ENCODE data around the gene LRIG1. TPM values are rescaled to one million over a fixed set of nuclear protein-coding genes. Genes with fewer than 3 reads are reported as not detected.

LRIG1 gene
- polyA plus RNA-seq, 10 donors, result 95.5 to 145 (median 124) TPM

DNA sequence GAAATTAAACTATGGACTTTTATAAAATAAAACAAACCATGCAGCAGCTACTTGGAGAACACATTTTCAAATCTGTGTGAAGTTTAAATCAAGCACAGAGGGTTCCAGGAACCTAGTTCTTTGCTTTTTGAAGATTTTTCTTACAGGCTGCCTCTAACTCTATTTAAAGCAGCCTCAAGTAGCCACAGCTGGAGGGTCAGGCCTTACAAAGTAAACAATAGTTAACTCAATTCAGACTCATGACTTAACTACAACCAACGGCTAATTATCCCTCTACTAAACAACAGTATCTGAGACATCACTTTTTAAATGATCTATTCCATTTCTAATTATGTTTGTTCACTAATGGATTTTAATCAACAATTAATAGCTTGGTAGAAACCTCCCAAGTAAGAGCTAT, 9.8 kb downstream of the LRIG1 start:
- DNase-seq, result no peak

- DNase-seq, result no peak
Measured at GRCh38 chr3:66490214-66490613, 10.6 kb downstream of the LRIG1 start.

- DNase-seq, result no peak
Measured at GRCh38 chr3:66489581-66489980, 11.2 kb downstream of the LRIG1 start.

DNA sequence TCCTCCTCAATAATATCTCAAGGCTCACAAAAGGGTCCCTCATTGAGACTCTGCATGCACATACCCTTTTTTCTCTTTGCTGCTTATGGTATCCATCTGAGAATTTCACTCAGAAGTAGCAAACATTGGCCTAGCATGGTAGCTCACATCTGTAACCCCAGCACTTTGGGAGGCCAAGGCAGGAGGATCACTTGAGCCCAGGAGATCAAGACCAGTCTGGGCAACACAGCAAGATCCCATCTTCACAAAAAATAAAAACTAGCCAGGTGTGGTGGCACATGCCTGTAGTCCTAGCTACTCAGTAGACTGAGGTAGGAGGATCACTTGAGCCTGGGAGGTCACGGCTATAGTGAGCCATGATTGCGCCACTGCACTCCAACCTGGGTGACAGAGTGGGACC, 11.7 kb downstream of the LRIG1 start:
- no peak for DNase-seq

DNA sequence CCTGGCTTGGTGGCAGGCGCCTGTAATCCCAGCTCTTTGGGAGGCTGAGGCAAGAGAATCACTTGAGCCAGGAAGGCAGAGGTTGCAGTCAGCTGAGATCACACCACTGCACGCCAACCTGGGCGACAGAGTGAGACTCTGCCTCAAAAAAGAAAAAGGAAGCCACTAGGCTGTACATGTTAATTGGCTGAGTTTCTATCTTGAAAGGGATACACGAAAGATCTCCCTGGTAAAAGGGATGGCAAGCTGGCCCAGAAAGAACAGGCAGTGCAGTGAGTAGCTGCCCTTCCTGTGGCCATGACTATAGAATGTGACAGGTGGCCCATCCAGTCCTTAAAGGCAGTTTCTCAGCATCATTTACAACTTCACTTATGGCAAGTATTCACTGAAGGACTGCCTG, 12.3 kb downstream of the LRIG1 start:
- DNase-seq, result no peak

DNA sequence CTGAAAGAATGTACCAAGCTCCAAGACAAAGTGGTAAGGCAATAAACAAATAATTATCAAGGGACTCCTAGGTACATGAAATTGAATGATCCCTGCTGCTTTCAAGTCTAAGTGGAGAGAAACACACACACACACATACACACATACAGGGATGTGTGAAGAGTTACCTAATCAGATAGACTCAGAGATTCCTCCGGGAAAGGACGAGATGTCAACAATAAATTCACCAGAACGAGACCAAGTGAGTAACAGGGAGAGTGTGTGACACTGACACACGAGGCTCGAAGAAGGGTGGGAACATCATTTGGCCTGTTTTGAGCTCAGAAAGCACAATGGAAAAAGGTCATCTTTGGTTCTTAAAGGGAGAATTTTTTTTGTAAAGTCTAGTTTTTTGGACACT, 13.4 kb downstream of the LRIG1 start:
- peak in 1 of 3 donors; percentile 59 for DNase-seq

- peak; percentile 82 to 88 (median 84) for DNase-seq
Measured at GRCh38 chr3:66486646-66487045, 14.2 kb downstream of the LRIG1 start.

GRCh38 chr3:66486202-66486601, 14.6 kb downstream of the LRIG1 start:
- DNase-seq, result no peak

DNA sequence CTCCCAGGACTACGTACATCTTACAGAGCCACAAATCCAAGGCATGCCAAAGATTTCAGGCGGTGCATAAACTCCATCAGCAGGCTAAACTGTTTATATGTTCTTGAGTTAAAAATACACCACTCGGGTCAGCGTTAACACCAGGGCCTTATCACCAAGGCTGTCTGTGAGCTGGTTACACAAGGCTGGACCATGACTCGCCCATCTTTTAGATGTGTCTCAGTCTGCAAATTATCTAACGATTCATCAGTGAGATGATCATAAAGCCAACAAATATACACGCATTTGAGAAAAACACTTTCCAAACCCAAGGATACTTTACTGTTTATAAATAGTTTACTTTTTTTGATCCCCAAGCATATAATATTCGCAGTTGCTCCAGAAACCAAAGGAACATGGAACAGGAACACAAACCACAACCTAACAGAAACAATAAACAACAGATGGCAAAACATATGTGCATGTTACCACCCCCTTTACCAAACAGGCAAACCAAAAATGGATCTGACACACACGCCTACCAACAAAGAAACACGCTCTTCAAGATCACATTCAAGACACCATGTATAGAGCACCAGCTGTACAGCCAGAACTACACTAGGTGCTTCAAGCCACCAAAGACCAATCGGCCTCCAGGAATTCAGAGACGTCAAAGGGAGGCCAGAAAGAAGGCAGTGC, 15.4 kb downstream of the LRIG1 start:
- DNase-seq, result peak in 1 of 3 donors; percentile 46

DNA sequence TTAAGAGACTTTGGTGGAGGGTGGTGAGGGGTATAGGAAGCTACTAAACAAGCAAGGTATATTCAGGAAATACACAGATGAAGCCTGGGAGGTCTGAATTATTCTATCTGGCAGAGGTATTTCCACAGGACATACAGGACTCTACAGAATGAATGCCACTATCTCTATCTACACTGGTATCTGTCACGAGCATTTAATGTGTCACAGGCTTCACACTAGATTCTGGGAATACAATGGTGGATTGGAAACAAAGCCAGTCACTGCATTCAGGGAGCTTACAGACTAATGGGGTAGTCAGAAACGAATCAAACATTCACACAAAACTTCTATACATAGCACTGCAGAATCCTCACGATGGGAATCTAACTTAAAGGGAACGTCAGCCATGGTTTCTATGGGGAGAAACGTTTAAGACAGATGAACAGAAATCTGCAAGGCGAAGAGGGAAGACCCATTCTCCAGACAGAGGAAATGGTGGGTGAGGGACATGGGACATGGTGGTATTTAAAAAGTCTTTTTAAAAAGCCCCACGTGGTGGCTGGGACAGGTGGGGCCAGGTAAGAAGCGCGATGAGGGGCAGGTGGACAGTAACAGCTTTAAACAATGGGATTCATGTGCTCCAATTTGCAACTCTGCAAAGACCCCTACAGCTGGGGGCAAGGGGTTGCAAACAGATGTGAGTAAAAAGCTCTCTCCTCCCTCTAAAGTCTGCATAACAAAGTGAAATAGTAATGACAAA, 16.5 kb downstream of the LRIG1 start:
- no peak for DNase-seq

GRCh38 chr3:66483409-66483906, 17.4 kb downstream of the LRIG1 start:
- peak in 1 of 3 donors; percentile 73 for DNase-seq

- DNase-seq, result peak in 2 of 3 donors; percentile 64 to 78
Measured at GRCh38 chr3:66483006-66483405, 17.8 kb downstream of the LRIG1 start.

DNA sequence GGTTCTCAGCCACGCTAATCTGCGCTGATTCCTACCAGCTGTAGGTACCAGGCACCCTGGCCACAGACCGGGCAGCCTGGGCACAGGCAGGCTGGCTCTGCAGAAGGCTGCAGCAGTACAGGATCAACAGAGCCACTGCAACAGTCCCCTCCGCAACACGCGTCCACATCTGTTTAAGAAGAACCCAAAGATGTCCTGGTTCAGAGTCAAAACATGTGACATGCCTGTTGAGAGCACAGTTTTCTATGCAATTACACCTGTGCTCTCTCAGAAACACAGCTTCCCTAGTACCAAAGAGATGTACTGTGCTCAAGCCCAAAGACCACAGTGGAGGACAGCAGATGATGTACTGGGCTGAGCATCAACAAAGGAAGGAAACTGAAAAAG, 18.8 kb downstream of the LRIG1 start:
- peak in 1 of 3 donors; percentile 40 for DNase-seq

DNA sequence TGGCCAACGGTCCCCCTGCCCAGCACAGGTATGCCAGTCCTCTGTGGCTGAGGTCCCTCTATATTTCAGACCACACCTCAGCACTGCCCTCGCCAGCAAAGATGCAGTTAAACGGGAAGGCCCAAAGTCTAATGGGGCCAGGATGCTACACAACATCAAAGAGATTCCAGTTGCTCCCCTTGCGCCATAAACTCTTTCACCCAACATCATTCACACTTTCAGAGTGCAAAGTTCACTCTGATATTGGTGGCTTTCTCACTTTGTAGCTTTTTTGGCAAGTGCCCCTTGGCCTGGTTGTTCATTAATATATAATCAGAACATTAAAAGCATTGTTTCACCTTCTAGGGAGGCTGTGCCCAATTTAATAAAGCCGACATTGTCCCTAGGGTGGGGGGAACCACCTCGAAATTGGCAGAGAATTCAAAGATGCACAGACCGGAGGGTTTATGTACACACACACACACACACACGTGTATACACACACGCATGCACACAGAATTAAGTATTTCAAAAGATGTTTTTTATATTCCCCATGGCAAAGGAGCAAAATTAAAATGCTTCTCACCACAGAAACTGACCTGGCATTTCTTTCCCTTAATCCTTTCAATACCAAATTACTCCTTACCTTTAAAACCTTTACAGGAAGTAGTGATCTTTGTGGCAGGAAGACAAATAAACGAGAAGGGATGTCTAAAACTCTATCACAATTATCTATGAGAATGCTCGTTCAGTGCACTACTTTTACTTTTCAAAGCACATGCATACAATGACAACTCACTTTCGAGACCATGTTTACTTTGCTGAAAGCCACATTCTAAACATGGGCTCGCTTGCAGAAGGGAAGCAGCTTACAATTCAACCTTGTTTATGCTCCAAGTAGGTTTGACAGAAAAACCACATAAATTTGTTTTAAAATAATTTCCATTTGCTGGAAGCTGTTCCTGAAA, 19.5 kb downstream of the LRIG1 start:
- no peak for DNase-seq

DNA sequence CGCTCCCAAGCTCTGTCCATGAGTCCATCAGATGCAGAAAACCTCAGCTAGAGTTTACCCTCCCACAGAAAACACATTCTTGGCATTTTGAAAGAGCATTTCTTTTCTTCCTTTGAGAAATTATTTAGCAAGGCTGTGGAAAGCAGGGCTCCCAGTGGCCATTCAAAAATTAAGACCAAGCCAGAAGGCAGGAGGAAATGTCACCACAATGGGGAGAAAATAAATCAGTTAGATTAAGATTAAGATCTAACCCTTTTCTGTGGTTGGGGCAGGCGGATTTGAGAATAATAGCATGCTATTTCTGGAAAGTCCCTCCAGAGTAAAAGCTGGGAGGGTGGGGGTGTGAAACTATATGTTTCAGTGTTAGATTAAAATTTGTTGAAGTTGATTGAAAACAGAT, 20.2 kb downstream of the LRIG1 start:
- peak in 1 of 3 donors; percentile 33 for DNase-seq

DNA sequence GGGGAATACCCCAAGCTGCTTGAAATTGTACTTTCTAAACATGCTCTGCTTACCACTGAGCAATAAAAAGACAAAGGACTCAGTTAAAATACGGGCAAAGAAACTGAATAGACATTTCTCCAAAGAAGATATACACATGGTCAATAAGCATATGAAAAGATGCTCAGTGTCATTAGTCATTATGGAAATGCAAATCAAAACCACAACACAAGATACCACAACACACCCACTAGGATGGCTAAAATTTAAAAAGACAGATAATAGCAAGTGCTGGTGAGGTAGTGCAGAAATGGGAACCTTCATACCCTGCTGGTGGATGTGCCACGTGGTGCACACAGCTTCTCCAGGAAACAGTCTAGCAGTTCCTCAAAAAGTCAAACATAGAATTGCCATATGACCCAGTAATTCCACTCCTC, 21.3 kb downstream of the LRIG1 start:
- no peak for DNase-seq

GRCh38 chr3:66478960-66479359, 21.9 kb downstream of the LRIG1 start:
- DNase-seq, result no peak

DNA sequence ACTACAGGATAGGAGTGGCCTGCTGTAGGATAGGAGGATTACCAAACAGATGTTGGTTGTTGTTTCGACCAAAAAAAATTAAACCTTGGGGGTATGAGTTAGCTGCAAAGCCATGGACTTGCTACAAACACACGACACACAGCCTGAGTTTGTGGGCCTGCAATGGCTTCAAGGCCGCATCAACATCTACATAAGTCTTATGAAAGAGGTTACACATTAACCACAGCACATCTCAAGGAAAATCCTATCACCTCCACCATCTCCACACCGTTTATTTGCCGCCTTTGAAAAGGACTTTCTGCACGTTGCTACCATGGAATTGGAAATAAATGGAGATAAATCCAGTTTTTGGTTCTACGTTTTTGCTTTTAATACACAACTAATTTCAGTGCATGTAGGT, 23.0 kb downstream of the LRIG1 start:
- no peak for DNase-seq

- DNase-seq, result peak in 1 of 3 donors; percentile 72
Measured at GRCh38 chr3:66476852-66477381, 23.9 kb downstream of the LRIG1 start.

DNA sequence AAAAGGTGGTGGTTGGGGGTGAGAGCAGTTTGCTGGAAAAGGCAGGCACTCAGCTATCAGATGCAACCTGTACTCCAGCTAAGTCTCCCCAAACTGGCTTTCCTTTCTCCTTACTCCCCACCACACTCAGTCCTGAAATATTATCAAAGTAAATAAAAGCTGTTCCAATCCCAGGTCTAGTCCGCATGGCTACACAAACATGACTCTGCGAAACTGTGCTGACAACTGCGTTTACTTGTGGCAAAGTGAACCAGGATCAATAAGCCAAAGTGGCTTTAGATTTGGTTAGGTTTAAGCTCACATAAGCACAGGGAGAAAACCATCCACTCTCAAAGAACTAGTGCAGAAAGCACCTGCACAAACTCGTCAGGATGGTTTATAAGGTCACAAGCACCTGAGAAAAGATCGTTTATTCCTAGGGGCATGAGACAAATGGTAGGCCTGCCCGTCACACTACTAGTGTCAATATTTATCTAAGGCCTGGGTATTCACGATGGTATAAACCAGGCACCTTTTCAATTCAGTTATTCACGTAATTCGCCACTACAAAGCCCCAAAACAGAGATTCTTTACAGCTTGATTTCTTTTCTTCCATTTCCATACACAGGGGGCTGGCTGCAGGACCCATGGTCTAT, 25.3 kb downstream of the LRIG1 start:
- no peak for DNase-seq

DNA sequence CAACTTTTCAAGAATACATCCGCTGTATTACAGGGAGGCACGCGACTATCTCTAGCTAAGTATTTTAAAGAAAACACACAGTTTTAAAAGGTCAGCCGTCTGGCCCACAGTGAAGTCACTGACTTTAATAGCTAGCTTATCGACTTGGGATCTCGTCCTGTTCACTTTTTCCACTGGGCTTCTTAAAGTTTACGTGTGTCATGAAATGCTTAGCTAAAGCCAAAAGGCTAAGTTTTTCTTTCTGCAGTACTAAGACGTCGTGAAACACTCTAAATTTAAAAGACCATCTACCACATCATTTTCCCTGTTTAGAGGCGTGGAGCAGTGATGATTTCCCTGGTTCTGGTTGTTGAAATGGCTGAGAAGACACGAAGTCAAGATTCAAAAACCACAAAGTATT, 27.1 kb downstream of the LRIG1 start:
- DNase-seq, result peak in 1 of 3 donors; percentile 77
